Measurements from ENCODE around the gene COX6B1. TPM values are rescaled to one million over a fixed set of nuclear protein-coding genes. Genes with fewer than 3 reads are reported as not detected.
A peak's percentile ranks its signal among the peaks of the same experiment; 100 is the strongest.
"Not testable (repeated sequence)": the region's sequence is repeated elsewhere in the genome, so short reads cannot be mapped to it uniquely, and the experiment has no call there.

Gene COX6B1
- total RNA-seq, 1 donor from 2014 or later, result 196 TPM

DNA sequence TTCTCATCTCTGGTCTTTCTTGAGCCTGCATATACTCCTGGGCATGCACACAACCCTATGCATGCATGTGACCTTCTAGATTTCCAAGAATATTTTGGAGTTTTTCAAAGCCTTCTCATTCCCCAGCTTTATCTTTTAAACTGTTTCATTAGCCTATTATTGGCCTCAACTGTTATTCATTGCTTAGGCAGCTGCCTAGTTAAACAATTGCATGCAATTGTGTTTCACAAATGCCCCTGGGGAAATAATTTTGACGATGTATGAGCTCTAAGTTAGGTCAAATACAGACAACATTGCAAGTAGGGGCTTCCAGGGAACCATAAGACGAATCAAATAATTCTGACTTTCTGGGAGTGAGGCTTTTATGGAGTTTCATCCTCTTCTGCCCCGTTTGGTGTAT lies 15.9 kb downstream of the COX6B1 start:
- DNase-seq (ENCODE audit: low spot score) (no peak), ATAC-seq (no peak)

DNA sequence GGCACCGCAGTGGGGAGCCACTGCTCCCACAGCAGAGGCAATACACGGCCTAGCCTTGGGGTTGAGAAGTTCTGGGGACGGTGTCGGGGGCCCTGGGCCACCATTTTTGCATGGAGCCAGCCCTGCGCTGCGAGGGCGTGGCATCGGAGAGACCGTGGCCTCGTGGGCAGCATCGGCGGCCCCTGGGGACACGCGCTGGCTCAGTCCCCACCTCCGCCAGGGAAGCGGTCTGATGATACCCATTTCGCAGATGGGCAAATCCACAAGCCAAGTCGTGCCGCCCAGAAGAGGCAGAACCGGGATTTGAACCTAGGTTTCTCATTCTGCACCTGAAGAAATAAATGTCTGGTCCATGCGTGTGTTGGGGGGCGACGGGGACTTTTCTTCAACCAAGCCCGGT lies 17.0 kb downstream of the COX6B1 start:
- ATAC-seq (no peak), DNase-seq (ENCODE audit: low spot score) (no peak)

DNA sequence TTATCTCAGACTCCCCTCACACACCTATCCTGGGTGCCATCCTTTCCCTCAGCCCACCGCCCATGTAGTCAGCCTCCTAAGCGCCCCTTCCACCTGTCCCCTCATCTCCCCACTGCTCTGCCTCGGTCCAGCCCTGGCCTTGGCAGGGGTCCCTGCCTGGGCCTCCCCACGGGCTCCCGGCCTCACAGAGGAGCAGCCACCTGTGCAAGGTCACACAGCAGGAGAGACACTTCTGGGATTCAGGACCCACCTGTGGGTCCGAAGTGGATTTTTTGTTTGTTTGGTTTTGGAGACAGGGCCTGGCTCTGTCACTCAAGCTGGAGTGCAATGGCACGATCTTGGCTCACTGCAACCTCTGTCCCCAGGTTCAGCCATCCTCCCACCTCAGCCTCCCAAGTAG lies 17.5 kb downstream of the COX6B1 start:
- no peak for ATAC-seq
- no peak for DNase-seq (ENCODE audit: low spot score)

DNA sequence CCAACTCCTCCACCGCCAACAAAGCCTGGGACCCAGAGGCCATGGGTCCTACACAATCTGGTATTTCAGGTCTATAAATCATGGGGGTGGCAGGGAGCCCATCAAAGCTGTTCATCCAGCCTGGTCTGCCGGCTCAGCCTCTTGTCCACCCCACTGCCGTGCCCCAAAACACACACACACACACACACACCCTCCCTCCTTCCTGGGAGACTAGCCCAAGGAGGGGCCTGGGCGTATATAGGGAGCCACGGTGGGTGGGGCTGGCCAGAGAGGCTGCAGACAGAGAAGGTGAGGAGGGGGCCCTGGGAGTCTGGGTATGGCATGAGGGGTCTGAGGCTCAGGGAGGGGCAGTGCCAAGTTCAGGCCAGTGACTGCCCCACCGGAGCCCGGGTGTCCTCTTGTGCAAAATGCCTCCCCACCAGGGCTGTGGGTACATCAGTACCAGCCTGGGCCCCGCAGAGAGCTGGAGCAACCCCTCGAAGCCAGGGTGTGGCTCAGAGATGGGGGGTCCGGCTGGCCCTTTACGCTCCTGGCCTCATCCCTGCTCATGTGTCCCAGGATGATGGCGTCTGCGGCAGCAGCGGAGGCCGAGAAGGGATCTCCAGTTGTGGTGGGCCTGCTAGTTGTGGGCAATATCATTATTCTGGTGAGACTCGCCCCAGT lies 18.3 kb downstream of the COX6B1 start, which contains the start of gene UPK1A:
UPK1A (plus strand) TSS at position 267 of the 663 bp plus-strand sequence; CDS start at position 563, 296 bp downstream.
- no peak for DNase-seq (ENCODE audit: low spot score)
- ATAC-seq, result no peak

DNA sequence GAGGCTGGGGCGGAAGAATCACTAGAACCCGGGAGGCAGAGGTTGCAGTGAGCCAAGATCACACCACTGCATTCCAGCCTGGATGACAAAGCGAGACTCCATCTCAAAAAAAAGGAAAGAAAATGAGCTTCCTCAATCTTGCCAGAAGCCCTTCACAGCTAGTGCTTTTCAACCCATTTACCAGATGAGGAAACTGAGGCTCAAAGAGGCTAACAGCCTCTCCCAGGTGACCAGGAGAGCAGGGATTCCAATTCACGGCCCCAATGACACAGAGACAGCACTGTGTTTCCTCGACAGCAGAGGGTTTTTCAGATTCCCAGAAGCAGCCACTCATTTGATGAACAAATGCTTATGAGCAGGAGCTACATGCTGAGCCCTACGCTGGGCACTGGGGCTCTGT lies 21.4 kb downstream of the COX6B1 start:
- ATAC-seq, result no peak
- no peak for DNase-seq (ENCODE audit: low spot score)

DNA sequence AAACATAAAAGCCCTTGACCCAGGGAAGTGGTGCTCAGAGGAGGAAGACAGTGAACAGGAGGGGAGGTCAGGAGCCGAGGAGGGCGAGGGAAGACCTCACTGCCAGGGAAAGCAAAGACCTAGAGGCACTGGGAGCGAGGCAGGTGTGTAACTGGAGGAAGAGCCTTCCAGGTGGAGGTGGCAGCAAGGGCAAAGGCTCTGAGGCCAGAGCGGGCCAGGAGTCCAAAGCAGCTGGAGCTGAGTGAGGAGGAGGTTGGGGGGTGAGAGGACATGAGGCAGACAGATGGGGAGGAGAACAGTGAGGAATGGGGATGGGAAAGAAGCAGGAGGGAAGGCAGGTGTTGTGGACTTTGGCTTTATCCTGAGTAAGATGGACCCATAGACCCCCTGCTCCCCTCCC lies 21.9 kb downstream of the COX6B1 start:
- no peak for ATAC-seq
- DNase-seq (ENCODE audit: low spot score), result no peak

DNA sequence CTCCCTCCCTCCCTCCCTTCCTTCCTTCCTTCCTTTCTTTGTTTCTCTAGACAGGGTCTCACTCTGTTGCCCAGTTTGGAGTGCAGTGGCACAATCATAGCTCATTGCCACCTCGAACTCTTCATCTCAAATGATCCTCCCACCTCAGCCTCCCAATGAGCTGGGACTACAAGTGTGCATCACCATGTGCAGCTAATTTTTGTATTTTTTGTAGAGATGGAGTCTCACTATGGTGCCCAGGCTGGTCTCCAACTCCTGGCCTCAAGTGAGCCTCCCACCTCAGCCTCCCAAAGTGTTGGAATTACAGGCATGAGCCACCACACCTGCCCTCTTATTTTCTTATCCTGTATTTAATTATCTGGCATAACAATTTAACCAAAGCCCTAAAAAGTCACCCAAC lies 22.6 kb downstream of the COX6B1 start:
- no peak for ATAC-seq
- DNase-seq (ENCODE audit: low spot score), result no peak

DNA sequence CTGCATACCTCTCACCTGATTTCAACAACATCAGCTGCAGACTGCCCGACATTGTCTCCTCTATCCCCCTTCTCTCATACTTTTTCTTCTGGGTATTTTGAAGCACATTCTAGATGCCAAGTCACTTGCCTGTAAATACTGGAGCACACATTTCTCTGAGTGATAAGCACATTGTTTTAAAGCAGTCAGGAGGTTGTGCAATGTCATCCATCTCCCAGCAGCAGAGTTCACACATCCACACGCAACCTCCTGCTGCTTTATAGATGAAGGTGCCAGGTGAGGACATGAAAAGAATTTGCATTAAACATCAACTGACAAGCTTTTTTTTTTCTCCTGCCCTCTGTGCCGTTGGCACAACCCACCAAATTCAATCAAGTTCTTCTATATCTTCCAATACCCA lies 23.7 kb downstream of the COX6B1 start:
- ATAC-seq (peak; percentile 40), DNase-seq (ENCODE audit: low spot score) (no peak)

DNA sequence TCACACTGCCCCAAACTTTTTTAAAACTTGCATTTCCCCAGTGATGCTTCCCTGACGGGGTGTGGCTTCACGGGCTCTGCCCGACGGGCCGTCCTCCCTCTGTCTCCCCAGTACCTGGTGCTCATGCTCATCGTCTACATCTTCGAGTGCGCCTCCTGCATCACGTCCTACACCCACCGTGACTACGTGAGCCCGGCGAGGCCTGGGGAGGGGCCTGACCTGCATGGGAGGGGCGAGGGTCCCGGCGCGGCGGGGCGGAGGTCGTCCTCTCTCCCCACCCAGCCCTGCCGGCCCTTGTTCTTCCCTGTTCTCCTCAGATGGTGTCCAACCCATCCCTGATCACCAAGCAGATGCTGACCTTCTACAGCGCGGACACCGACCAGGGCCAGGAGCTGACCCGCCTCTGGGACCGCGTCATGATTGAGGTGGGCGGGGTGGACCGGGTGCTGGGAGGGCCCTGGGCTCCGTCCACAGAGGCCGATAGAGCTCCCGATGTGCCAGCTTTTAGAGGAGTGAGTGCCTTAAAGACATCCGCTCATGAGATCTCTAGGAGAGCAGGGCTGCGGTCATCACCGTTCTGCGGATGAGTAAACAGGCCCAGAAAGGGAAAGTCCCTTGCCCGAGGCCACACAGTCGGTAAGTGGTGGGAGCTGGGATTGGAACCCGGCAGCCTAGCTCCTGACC lies 25.1 kb downstream of the COX6B1 start:
- no peak for DNase-seq (ENCODE audit: low spot score)
- ATAC-seq, result peak; percentile 68

DNA sequence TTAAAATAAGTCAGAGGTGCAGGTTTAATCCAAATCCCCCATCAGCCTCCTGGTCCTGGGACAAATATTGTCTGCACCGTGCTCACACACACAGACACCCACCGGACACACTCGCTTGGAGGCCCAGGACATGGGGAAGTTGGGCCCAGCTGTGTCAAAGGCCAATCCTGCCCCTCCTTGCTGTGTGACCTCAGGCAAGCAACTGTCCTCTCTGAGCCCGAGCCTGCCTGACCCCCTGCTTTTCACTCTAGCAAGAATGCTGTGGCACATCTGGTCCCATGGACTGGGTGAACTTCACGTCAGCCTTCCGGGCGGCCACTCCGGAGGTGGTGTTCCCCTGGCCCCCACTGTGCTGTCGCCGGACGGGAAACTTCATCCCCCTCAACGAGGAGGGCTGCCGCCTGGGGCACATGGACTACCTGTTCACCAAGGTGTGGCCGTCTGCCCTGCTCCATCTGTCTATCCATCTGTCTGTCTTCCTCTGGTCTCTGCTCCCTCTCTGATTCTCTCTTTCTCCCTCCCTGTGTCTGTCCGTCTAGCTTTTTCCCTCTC lies 27.5 kb downstream of the COX6B1 start:
- ATAC-seq, result no peak
- DNase-seq (ENCODE audit: low spot score), result no peak

DNA sequence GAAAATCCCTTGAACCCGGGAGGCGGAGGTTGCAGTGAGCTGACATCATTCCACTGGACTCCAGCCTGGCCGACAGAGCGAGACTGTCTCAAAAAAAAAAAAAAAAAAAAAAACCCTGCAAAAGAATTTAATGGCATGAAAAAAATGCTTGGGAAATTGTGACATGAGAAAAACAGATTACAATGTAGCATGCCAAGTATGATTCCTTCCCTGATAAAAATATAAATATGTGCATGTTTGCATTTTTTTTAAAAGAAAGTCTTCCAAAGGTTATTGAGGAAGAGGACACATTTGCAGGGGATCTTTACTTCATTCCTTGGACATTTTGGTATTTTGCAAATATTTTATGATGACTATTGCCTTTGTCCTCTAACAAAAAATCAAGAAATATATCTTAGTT lies 41.7 kb downstream of the COX6B1 start:
- ATAC-seq (no peak), DNase-seq (ENCODE audit: low spot score) (no peak)

DNA sequence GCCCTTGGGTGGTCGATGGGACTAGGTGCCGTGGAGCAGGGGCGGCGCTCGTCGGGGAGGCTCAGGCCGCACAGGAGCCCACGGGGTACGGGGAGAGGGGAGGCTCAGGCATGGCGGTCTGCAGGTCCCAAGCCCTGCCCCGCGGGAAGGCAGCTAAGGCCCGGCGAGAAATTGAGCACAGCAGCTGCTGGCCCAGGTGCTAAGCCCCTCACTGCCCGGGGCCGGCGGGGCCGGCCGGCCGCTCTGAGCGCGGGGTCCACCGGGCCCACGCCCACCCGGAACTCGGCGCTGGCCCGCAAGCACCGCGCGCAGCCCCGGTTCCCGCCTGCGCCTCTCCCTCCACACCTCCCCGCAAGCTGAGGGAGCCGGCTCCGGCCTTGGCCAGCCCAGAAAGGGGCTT lies 43.0 kb downstream of the COX6B1 start:
- ATAC-seq; DNase-seq (ENCODE audit: low spot score): not testable (repeated sequence)

DNA sequence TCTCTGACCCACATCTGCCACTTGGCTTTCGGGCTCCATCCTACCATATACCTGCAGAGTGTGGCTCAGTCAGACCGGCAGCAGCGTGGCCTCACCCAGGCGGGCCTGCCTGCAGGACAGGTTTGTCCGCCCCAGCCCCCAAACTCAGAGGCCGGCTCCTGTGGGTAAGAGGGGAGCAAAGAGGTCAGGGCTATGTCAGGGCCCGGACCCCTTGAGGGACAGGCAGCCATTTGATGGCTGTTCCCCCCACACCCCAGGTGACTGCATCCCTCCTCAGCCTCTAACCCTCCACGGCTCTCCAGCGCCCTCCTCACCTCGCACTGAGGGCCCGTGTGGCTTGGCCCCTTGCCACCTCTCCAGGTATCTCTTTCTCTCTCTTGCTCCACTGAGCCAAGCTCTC lies 43.9 kb downstream of the COX6B1 start:
- DNase-seq (ENCODE audit: low spot score) (no peak), ATAC-seq (no peak)

DNA sequence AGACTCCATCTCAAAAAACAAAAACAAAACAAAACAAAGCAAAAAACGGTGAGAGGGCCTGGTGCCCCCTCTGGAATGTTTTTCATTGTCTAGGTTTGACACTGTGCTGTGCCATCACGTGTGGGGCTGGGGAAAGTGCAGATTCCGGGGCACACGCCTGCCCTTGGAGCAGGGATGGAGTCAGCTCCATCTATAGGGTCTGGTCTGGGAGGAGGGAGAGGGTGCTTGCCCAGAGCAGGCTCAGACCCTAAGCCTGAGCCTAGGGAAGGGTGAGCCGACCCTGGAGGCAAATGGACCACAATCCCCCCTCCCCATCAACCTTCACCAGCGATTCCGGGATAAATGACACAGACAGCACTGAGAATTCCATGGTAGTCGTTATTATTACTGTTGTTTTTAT lies 45.3 kb downstream of the COX6B1 start:
- DNase-seq (ENCODE audit: low spot score) (no peak), ATAC-seq (peak; percentile 5)

DNA sequence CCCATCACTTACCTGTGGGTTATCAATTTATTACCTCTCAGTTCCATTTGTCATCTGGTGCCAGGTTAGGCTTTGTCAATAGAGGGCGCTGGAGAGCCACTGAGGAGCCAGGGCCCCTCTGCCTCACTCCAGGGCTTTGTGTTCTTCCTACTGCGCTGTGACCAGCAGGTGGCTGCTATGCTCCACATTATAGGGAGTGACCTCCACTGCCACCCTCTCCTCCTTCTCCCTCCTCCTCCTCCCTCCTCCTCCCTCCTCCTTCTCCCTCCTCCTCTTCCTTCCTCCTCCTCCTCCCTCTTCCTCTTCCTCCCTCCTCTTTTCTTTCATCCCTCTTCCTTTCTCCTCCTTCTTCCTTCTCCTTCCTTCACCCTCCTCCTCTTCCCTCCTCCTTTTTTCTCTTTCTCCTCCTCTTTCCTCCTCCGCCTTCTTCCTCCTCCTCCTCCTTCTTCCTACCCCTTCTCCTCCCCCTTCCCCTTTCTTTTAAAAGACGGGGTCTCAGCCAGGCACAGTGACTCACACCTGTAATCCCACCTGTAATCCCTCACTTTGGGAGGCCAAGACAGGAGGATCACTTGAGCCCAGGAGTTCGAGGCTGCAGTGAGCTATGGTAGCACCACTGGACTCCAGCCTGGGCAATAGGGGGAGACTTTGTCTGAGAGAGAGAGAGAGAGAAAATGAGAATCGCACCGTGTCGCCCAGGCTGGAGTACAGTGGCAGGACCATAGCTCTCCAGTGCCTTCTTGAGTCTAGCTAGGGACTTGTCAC lies 45.9 kb downstream of the COX6B1 start:
- DNase-seq (ENCODE audit: low spot score), result peak; percentile 87
- ATAC-seq, result peak; percentile 100

DNA sequence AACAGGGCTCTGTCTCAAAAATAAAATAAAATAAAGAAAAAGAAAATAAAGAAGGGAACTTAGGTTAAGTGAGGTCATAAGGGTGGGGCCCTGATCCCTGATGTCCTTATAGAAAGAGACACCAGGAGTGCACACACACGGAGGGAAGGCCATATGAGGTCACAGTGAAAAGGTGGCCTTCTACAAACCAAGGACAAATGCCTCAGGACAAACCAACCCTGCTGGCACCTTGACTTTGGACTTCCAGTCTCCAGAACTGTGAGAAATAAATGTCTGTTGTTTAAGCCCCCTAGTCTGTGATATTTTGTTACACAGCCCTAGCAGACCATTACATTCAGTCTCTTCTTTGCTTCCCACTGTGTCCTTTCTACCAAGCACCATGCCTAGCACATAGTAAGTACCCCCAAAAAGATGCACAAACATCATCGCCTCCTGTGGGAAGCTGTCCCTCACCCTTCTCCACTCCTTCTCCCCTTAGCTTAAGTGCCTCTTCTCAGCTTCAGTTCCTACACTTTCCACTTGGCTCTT lies 47.8 kb downstream of the COX6B1 start:
- no peak for ATAC-seq
- DNase-seq (ENCODE audit: low spot score), result no peak

DNA sequence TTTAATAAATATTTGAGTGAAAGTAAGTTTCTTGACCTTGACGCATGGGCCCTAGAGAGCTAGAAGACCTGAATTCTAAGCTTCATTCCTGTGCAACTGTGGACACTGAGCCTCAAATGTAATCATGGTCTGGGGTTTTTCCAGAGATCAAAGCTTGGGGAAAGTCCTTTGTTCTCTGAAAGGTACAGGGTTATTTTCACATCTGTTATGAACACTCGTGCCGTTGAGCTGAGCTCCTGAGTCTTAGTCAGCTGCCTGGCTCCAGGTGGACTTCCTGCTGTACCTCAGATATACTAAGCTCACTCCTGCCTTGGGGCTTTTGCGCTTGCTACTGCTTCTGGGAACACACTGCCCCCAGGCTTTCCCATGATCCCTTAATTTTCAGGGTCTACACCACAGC lies 48.7 kb downstream of the COX6B1 start:
- no peak for ATAC-seq

DNA sequence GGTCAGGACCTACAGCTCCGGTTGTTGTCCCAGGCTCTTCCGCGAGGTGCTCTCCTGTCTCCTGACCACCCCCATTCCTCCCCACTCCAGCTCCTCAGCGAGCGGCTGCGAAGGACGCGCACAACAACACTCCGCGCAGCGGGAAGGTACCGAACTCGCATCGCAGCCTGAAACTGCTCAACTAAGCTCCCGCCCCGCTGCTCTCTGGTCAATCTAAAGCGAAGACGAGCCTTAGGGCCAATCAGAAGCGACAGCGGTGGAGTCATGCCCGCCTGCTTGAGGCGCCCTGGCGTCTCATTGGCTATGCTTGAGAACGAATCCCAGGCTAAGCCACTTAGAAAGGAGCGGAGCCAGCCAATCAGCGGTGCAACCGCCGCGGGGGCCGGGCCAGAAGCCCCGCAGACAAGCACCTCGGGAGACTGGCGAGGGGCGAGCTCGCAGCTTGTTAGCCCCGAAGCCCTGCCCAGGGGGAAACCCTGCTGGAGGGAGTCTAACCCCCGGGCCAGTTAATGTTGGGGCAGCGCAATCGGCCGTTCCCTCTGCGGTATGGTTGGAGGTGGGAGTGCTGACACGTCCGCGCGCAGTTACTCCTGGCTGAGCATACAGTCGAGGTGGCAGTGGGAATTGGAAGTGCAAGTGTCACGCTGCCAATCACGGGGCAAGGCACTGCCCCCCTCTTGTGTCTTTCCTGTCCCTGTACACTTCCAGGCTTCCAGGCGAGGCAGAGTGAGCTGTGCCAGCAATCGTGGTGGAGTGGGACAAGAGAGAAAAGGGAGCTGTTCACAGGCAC lies 54.3 kb downstream of the COX6B1 start:
- ATAC-seq (peak; percentile 99), DNase-seq (ENCODE audit: low spot score) (peak; percentile 94)

More for the DNA sequence above, 48.7 kb downstream of the COX6B1 start:
- no peak for DNase-seq (ENCODE audit: low spot score)

DNA sequence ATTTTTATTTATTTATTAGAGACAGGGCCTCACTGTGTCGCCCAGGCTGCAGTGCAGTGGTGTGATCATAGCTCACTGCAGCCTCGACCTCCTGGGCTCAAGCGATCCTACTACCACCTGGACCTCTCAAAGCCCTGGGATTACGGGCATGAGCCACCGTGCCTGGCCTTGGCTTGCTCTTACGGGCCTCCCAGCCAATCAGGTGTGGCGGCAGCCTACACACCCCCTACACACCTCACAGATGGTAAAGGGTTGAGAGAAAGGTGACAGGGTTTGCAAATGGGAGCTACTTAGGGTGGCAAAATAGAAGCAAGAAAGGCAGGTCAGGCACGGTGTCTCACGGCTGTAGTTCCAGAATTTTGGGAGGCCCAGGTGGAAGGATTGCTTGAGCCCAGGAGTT lies 55.2 kb downstream of the COX6B1 start:
- ATAC-seq (no peak), DNase-seq (ENCODE audit: low spot score) (no peak)

DNA sequence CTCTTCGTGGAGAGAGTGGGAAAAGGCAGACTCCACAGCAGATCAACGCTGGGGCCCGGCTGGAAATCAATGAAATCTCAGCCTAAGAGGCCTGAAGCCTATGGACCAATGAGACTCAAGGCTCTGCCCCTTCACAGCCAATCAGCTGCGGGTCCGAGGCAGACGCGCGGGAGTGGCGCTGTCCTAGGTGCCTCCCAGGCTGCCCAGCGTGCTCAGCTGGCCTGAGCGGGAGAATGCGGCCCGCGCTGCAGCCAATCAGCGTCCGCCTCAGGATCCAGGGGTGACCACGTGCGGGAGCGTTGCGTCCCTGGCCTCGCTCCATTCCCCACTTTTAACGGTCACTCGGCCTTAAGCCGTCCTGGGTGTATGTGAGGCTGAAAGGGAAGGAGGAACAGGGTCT lies 56.1 kb downstream of the COX6B1 start, which contains the start of gene ZBTB32:
ZBTB32 (plus strand) TSS at position 341 of the 400 bp plus-strand sequence. CDS start 10,069 bp downstream, outside the sequence.
- no peak for ATAC-seq
- DNase-seq (ENCODE audit: low spot score), result no peak
